ENCODE results near the gene NFYC.

Gene NFYC

GRCh38 chr1:40798366-40799281 lies 107.1 kb downstream of the NFYC start:
- DNase-seq, result no peak

DNA sequence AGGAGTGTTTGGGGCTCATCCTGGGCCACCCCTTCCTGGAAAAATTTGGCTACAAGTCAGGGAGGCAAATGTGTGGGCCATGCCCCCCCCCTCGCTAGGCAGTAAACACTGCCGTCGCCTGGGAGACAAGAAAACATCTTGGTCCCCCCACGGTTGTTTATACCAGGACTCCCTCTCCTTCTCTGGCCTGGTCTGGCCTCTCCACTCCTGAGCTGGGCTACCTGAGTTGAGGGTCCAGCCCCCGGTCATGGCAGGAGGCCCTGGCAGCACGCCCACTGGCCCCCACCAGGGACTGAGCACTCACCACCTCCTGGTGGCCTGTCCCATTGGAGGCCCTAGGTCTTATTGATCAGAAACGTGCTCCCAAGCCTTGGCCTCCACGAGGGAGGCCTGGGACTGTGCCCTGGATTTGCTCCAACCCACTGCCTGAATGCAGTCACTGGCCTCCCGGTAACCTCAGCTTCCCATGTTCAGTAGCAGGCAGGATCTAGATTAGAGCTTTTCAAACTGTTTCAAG lies 107.9 kb downstream of the NFYC start:
- no peak for DNase-seq

DNA sequence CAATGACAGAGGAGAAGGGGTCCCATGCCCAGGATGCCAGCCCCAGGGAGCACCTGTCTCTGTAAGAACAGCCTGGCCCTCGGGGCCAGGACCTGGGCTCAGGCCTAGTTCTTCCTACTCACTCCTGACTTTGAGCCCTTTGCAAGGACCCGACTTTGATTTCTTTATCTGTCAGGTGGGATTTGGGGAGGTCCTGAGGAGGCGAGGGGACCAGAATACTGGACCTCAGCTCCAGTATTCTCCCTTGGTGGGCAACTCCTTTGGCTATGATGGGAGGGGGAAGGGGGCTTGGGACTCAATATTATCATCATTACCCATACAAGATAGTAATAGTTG lies 110.2 kb downstream of the NFYC start:
- no peak for DNase-seq

- DNase-seq, result peak; percentile 42 to 64
Measured at GRCh38 chr1:40802078-40802741, 110.7 kb downstream of the NFYC start.

DNA sequence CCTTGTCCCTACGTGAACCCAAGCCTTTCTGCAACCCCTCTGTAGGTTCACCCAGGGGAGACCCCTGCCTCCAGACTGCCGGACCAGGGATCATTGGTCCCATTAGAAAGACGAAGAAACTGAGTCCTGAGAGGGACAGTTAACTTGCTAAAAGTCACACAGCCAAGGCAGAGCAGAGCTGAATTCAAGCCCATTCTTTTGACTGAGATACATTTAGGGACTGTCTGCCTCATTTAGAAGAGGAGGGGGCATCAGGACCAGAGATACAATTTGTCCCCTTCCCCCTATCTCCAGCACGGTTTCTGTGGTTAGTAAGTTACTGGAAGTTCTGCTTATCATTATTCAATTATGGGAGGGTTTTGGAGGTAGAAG lies 111.2 kb downstream of the NFYC start:
- DNase-seq, result no peak

GRCh38 chr1:40803447-40803846 lies 111.9 kb downstream of the NFYC start:
- DNase-seq, result no peak

- no peak for DNase-seq
Measured at GRCh38 chr1:40803902-40804301, 112.4 kb downstream of the NFYC start.

GRCh38 chr1:40806240-40806639 lies 114.7 kb downstream of the NFYC start:
- no peak for DNase-seq

GRCh38 chr1:40806731-40807695 lies 115.5 kb downstream of the NFYC start:
- no peak for DNase-seq

DNA sequence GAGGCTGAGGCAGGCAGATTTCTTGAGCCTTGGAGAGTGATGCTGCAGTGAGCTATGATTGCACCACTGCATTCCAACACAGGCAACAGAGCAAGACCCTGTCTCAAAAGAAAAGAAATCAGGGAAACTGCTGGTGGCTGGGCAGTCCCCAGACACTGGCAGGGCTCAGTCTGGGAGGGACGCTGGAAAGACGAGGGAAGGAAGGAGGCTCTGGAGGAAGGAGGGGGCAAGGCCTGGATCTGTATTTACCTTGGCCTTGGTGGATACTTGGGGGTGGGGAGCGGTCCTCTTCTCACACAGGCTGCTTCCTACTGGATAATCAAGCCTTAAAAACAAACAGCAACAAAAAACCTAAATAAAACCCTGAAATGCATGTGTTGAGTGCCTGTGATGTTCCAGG lies 116.5 kb downstream of the NFYC start:
- DNase-seq, result no peak

GRCh38 chr1:40808444-40808843 lies 116.9 kb downstream of the NFYC start:
- DNase-seq, result no peak

GRCh38 chr1:40808909-40809308 lies 117.4 kb downstream of the NFYC start:
- no peak for DNase-seq

DNA sequence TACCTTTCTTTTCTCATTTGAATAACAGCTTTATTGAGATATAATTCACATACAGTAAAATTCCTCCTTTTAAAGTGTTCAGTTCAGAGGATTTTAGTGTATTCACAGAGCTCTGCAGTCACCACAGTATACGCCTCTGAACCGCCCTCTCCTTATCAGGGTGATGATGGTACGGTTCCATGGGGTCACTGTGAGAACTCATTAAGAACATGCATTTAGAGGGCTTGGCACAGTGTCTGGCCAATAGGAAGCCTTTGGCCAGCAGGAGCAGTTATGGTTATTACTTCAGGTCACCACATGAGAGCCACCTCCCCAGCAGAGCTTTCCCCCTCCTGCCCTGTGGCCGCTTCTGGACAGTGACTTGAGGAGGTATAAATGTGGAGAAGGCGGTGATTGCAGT lies 119.4 kb downstream of the NFYC start:
- no peak for DNase-seq

DNA sequence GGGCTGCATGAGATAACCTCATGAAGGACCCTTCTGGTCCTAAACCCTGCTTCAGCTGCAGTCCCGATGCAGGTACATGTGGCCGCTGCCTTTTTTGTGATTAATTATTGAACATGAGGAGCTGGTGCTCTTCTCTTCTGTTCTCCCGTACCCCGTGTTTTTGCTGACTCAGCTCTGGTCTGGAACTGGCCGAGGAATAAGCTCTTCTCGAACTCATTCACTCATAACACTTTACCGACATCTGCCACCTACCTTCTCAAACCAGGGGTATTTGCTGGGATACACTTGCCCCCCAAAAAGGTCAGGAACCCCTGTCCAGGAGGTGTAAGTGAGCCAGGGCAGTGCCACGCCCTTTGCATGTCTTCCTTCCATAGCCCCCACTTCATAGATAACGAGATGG lies 123.9 kb downstream of the NFYC start:
- DNase-seq, result no peak

GRCh38 chr1:40817791-40818263 lies 126.3 kb downstream of the NFYC start:
- DNase-seq, result no peak

- no peak for DNase-seq
Measured at GRCh38 chr1:40818264-40818961, 126.9 kb downstream of the NFYC start.

DNA sequence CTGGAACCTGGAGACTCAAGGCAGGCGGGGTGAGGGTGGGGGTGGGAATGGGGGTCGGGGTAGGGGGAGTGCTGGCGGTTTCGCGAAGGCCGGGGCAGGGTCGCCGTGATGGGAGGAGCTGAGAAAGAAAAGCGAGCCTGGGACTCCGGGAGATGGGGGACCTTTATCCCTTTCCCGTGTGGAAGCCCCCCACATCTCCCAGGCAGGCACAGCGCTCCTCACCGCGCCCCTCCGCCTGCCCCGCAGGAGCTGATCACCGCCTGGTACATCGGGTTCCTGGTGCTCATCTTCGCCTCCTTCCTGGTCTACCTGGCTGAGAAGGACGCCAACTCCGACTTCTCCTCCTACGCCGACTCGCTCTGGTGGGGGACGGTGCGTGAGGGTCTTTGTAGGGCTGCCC lies 127.6 kb downstream of the NFYC start:
- no peak for DNase-seq

DNA sequence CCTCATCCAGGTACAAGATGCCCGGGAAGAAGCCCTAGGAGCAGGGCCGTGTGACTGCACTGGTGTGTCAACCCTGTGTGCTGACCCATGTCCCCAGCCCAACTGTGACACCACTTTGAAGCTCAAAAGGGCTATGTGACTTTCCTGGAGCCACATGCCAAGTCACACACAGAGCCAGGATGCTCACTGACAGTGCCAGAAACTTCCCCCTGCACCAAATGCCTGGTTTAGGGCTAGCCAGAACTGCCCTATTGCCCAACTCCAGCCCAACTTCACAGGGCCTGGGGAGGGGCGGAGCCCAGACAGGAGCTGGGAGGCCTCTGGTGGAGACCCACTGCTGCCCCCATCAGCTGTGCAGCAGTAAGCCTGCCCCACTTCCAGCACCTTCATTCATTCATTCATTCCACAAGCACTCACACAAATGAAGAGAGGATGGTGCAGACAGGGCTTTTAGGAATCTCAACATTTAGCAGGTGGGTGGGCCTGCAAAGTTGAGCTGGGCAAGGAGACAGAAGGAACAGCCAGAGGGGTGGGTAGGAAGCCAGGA lies 128.8 kb downstream of the NFYC start:
- no peak for DNase-seq
